CD4-positive, alpha-beta memory T cell (primary cell): ENCODE data around the gene CDK6. TPM values are rescaled to one million over a fixed set of nuclear protein-coding genes. Genes with fewer than 3 reads are reported as not detected.
"Not testable (repeated sequence)": the region's sequence is repeated elsewhere in the genome, so short reads cannot be mapped to it uniquely, and the experiment has no call there.

ENCODE experiments used
- CTCF ChIA-PET: fragments of 350-600 bp; sonication (Branson Sonifier 250); formaldehyde crosslinking; loops from one replicate; lab custom pipeline; 2021; ENCODE audit warnings: inconsistent platforms; ENCODE audit not compliant: partially characterized antibody; lab: Charles Lee
- POLR2A ChIA-PET: fragments of 350-600 bp; sonication (Branson Sonifier 250); formaldehyde crosslinking; loops from one replicate; lab custom pipeline; 2021; ENCODE audit not compliant: partially characterized antibody; lab: Charles Lee
- DNase-seq, 5 donors: peaks; one replicate each; pipeline versions ENCODE4 v3.0.0 to v3.0.0-alpha.2; 2020 to 2022; ENCODE audit warnings: mixed read lengths in 1 of 5
- H3K27ac ChIP-seq: one replicate; pipeline ENCODE4 v1.7.0; 2013; ENCODE audit warnings: low read depth, low read length
- H3K27me3 ChIP-seq: 2 replicates; pipeline ENCODE4 v1.7.0; 2013; ENCODE audit warnings: mild to moderate bottlenecking, low read length, moderate library complexity; ENCODE audit not compliant: insufficient read depth
- H3K36me3 ChIP-seq: 2 replicates; pipeline ENCODE4 v1.7.0; 2013; ENCODE audit warnings: mild to moderate bottlenecking, low read length, moderate library complexity; ENCODE audit not compliant: insufficient read depth
- H3K4me1 ChIP-seq: 2 replicates; pipeline ENCODE4 v1.7.0; 2013; ENCODE audit warnings: mild to moderate bottlenecking, low read length, moderate library complexity; ENCODE audit not compliant: insufficient read depth
- H3K4me3 ChIP-seq, 2 donors: one replicate each; pipeline ENCODE4 v1.7.0; 2013; ENCODE audit warnings: low read length in 2 of 2, mild to moderate bottlenecking in 1 of 2
- H3K9me3 ChIP-seq, 2 donors: one replicate each; pipeline ENCODE4 v1.7.0; 2013; ENCODE audit warnings: low read length in 2 of 2, control low read depth in 1 of 2; ENCODE audit not compliant: control insufficient read depth in 1 of 2
- H3K27ac Mint-ChIP-seq, 7 donors: one replicate each; pipeline ENCODE4 v1.8.0; 2020 to 2021; ENCODE audit warnings: mixed read lengths in 7 of 7, mild to moderate bottlenecking in 6 of 7, inconsistent platforms in 3 of 7, moderate library complexity in 3 of 7
- H3K27me3 Mint-ChIP-seq, 2 donors: one replicate each; pipeline ENCODE4 v1.8.0; 2020 to 2021; ENCODE audit warnings: mixed read lengths in 2 of 2
- H3K36me3 Mint-ChIP-seq, 2 donors: one replicate each; pipeline ENCODE4 v1.8.0; 2020 to 2021; ENCODE audit warnings: mixed read lengths in 2 of 2, inconsistent platforms in 1 of 2, mild to moderate bottlenecking in 1 of 2
- H3K4me1 Mint-ChIP-seq, 4 donors: one replicate each; pipeline ENCODE4 v1.8.0; 2020 to 2021; ENCODE audit warnings: mixed read lengths in 4 of 4, mild to moderate bottlenecking in 1 of 4
- H3K4me3 Mint-ChIP-seq, 8 donors: one replicate each; pipeline ENCODE4 v1.8.0; 2020 to 2021; ENCODE audit warnings: mixed read lengths in 8 of 8, mild to moderate bottlenecking in 7 of 8, moderate library complexity in 6 of 8, inconsistent platforms in 3 of 8
- H3K9me3 Mint-ChIP-seq, 8 donors: one replicate each; pipeline ENCODE4 v1.8.0; 2020 to 2021; ENCODE audit warnings: mixed read lengths in 8 of 8, mild to moderate bottlenecking in 5 of 8, inconsistent platforms in 3 of 8, moderate library complexity in 1 of 8
- intact Hi-C: fragments of 100-400 bp; cut with micrococcal nuclease; formaldehyde crosslinking; loops from one replicate; pipeline ENCODE4 v1.15.1; 2023
- polyA plus RNA-seq, 2 donors: library from polyadenylated mRNA; unstranded; fragments of 300-500 nt; fragmentation: Illumina TruSeq; gene quantifications; one replicate each; pipeline ENCODE4 v1.2.3, GENCODE V29; 2021
- total RNA-seq, 2 experiments: library from RNA; stranded (reverse); gene quantifications; one replicate each; pipeline ENCODE4 v1.2.3, GENCODE V29; 2021

Gene CDK6
- total and polyA plus RNA-seq, 4 experiments from 2014 or later = 18.4 to 23.6 (median 21.1) TPM

DNA sequence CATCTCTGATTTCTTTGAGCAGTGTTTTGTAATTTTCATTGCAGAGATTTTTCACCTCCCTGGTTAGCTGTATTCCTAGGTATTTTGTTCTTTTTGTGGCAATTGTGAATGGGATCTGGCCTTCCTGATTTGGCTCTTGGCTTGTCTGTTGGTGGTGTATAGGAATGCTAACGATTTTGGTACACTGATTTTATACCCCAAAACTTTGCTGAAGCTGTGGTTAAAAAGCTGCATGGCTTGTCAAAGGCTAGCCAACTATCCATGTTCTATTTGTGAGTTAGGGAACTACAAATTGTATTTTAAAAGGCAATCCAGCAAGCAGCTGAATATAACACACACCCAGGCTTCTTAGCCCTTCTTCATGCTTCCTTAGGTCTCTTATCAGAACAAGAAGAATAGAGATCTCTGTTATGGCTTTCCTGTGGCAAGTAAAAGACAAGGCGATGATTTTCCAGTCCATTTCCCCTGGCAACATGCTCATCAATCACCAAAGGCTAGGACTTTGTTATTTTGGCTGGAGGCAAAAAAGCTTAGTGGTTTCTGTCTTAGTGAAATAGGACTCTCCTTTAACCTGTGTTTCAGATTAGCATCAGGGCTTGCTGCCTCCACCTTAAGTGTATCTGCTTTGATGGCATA lies 77.5 kb downstream of the CDK6 start:
- no peaks in the 10 kb centered on the region for H3K27me3 Mint-ChIP-seq
- CTCF ChIA-PET = interaction anchor here (1.5 kb wide), 1 partner anchor 74 kb away, joined by 4 read pairs; no protein-coding TSS in a partner anchor
- H3K27ac Mint-ChIP-seq = no peak overlapping the region
- Histone ChIP-seq H3K27me3 (no peaks in the 10 kb centered on the region), H3K36me3 (no peaks in the 10 kb centered on the region), H3K4me1 (no peaks in the 10 kb centered on the region), H3K9me3 (no peaks in the 10 kb centered on the region), H3K4me3 (no peak overlapping the region), H3K27ac (no peak overlapping the region)
- no peak for DNase-seq
- H3K4me3 Mint-ChIP-seq = no peak overlapping the region
- intact Hi-C loops = no loop called here
- H3K36me3 Mint-ChIP-seq = peaks cover 12 to 34% of the 10 kb centered on the region in 2 donors
- POLR2A ChIA-PET = no interaction called here
- H3K9me3 Mint-ChIP-seq = peaks cover 0 to 3% (median 0%) of the 10 kb centered on the region in 8 donors
- H3K4me1 Mint-ChIP-seq = peaks cover 4 to 17% (median 13%) of the 10 kb centered on the region in 4 donors

DNA sequence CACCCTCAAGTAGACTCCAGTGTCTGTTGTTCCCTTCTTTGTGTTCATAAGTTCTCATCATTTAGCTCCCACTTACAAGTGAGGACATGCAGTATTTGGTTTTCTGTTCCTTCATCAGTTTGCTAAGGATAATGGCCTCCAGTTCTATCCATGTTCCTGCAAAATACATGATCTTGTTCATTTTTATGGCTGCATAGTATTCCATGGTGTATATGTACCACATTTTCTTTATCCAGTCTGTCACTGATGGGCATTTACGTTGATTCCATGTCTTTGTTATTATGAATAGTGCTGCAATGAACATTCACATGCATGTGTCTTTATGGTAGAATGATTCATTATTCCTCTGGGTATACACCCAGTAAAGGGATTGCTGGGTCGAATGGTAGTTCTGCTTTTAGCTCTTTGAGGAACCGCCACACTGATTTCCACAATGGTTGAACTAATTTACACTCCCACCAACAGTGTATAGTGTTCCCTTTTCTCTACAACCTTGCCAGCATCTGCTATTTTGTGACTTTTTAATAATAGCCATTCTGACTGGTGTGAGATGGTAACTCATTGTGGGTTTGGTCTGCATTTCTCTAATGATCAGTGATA lies 79.0 kb downstream of the CDK6 start:
- H3K27me3 Mint-ChIP-seq, H3K27me3 ChIP-seq, H3K4me1 ChIP-seq, DNase-seq, POLR2A ChIA-PET, H3K4me3 Mint-ChIP-seq, intact Hi-C loops, H3K36me3 ChIP-seq, H3K9me3 Mint-ChIP-seq, H3K9me3 ChIP-seq, H3K27ac ChIP-seq, H3K4me3 ChIP-seq: not testable (repeated sequence)
- CTCF ChIA-PET = interaction anchor here (2.5 kb wide), 1 partner anchor 10 kb away, joined by 5 read pairs; no protein-coding TSS in a partner anchor
- H3K4me1 Mint-ChIP-seq = peaks cover 6 to 23% (median 19%) of the 10 kb centered on the region in 4 donors
- H3K27ac Mint-ChIP-seq = peak overlapping the region in 1 of 7 donors; percentile 53
- peaks cover 13 to 34% of the 10 kb centered on the region in 2 donors for H3K36me3 Mint-ChIP-seq

DNA sequence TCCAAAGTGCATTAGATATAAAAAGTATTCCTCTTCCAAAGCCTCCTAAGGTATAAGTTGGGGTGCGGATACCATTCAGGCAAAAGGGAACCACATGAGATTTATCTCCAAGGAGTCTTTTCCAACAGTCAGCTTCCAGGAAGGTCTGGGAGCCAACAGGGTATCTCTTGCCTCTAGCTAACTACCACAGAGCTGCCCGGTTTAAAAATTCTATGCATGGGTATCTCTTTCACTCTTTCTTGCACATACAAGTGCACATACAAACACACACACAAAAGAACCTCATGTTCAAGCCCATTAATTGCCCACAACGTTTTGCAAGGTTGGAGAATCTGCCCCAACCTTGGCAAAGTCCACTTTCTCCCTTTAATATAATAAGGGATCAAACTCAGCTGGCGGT lies 80.7 kb downstream of the CDK6 start:
- Mint-ChIP-seq H3K4me1 (peaks cover 6 to 28% (median 16%) of the 10 kb centered on the region in 4 donors), H3K4me3 (no peak overlapping the region), H3K27me3 (no peaks in the 10 kb centered on the region), H3K9me3 (peaks cover 0 to 3% (median 0%) of the 10 kb centered on the region in 8 donors), H3K27ac (no peak overlapping the region), H3K36me3 (peaks cover 13 to 29% of the 10 kb centered on the region in 2 donors)
- no peak overlapping the region for H3K27ac ChIP-seq
- no peaks in the 10 kb centered on the region for H3K4me1 ChIP-seq
- H3K9me3 ChIP-seq = no peaks in the 10 kb centered on the region
- H3K4me3 ChIP-seq = no peak overlapping the region
- no peaks in the 10 kb centered on the region for H3K36me3 ChIP-seq
- intact Hi-C loops = no loop called here
- no peaks in the 10 kb centered on the region for H3K27me3 ChIP-seq
- no peak for DNase-seq
- POLR2A ChIA-PET = no interaction called here
- CTCF ChIA-PET = interaction anchor here (2.5 kb wide), 1 partner anchor 11 kb away, joined by 5 read pairs; no protein-coding TSS in a partner anchor

DNA sequence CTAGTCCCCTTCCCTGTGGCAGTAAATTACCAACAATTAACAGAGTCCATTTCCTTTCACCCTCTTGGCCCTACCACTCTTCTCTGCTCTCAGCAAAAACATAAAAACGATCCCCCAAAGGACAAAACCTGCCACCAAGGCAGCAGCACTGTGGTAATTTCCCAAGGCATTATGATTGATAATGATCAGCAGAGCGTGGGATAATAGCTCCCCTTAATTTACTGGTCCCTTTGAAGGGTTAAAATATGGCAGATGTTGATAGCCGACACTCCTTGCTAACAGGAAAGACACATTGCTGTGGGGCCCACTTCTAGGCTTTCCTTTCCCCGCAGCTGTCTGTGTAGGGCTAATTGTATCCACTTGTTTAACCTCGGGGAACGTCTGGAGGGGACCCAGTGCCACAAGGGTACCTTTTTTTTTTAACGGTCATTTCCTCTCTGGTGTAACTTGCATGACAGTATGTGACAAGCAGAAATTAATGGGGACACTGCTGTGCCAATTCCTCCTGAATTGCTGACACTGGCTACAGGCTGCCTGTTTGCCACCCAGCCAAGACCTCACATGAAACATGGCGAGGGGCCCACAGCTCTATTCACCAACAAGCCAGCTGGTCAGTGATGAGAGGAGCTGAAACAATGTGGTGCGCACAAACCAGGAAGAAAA lies 81.3 kb downstream of the CDK6 start:
- Mint-ChIP-seq H3K9me3 (peaks cover 0 to 3% (median 0%) of the 10 kb centered on the region in 8 donors), H3K36me3 (peaks cover 13 to 29% of the 10 kb centered on the region in 2 donors), H3K4me1 (peaks cover 6 to 28% (median 19%) of the 10 kb centered on the region in 4 donors), H3K27ac (peak overlapping the region in 2 of 7 donors; percentile 8 to 76), H3K4me3 (no peak overlapping the region), H3K27me3 (no peaks in the 10 kb centered on the region)
- H3K27ac ChIP-seq = no peak overlapping the region
- H3K27me3 ChIP-seq = no peaks in the 10 kb centered on the region
- no peaks in the 10 kb centered on the region for H3K9me3 ChIP-seq
- H3K4me1 ChIP-seq = no peaks in the 10 kb centered on the region
- no peak for DNase-seq
- CTCF ChIA-PET = interaction anchor here (2.5 kb wide), 1 partner anchor 12 kb away, joined by 5 read pairs; no protein-coding TSS in a partner anchor
- intact Hi-C loops = no loop called here
- POLR2A ChIA-PET = no interaction called here
- no peak overlapping the region for H3K4me3 ChIP-seq
- no peaks in the 10 kb centered on the region for H3K36me3 ChIP-seq

DNA sequence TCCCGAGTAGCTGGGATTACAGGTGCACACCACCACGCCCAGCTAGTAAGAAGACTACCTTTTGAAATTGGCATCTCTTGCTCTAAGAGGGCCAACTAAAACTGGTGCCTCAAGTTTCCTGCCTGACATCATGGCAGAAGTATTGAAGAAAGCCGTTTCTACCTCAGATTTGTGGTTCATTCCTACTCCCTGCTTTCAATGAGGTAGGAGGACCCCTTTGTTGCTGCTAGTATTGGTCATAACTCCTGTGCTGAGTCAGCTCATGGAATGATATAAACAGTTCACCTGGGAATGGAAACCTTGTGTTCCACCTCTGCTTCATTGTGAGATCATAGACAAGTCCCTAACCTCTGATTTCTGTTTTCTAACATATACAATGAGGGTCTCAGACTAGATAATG lies 82.8 kb downstream of the CDK6 start:
- Mint-ChIP-seq H3K4me1 (peaks cover 11 to 34% (median 24%) of the 10 kb centered on the region in 4 donors), H3K9me3 (peaks cover 0 to 2% (median 0%) of the 10 kb centered on the region in 8 donors), H3K4me3 (no peak overlapping the region), H3K27me3 (no peaks in the 10 kb centered on the region), H3K27ac (peak overlapping the region in 1 of 7 donors; percentile 66), H3K36me3 (peaks cover 12 to 26% of the 10 kb centered on the region in 2 donors)
- H3K4me3 ChIP-seq = no peak overlapping the region
- POLR2A ChIA-PET = no interaction called here
- H3K27me3 ChIP-seq = no peaks in the 10 kb centered on the region
- no peaks in the 10 kb centered on the region for H3K9me3 ChIP-seq
- no peaks in the 10 kb centered on the region for H3K36me3 ChIP-seq
- no peak overlapping the region for H3K27ac ChIP-seq
- CTCF ChIA-PET = interaction anchor here (1.1 kb wide), 1 partner anchor 78 kb away, joined by 3 read pairs; no protein-coding TSS in a partner anchor
- no peak for DNase-seq
- H3K4me1 ChIP-seq = no peaks in the 10 kb centered on the region
- intact Hi-C loops = no loop called here

DNA sequence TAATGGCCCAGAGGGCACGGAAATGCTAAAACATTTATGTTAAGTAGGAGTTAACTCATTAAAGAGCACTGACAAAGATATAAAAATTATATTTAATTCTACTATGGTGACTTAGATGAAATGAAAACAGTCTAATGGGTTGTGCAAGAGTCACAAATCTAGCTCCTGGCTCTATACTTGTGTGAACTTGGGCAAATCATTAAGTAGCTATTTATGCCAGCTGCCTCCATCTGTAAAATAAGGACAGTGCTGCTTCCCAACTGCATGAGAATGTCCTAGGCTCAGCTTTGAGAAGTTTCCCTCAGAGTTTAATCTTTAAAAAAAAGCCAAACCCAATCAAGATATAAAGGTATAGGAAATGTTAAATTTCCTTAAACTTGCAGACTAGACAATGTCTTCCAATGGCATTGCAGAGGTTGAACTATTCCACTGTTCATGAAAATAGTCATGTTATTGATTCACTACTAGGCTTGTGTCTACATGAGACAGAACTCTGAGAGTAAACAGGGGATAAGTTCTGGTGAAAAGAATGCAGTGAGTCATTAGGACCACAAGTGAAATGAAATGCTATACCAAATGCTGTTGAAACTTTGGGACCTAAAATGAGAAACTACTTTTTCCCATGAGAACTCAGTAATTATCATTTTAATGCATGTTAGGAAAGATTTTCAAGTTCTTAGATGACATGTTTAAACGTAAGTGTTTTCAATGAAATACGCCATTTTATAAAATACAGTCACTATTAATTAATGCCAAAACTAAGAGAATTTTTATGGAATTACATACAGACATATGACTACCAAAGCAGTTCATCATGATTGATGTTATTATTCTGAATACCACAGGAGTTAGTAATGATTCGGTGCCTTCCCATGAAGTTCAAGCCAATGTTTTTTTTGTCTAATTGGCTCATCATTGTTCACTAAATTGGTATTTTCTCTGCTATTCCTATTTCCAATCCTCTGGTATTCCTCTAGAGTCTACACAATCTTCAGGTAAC lies 84.2 kb downstream of the CDK6 start:
- intact Hi-C loops = no loop called here
- no peak for DNase-seq
- peaks cover 12 to 14% of the 10 kb centered on the region in 2 donors for H3K36me3 Mint-ChIP-seq
- Histone ChIP-seq H3K27ac (no peak overlapping the region), H3K27me3 (no peaks in the 10 kb centered on the region), H3K36me3 (no peaks in the 10 kb centered on the region), H3K4me3 (no peak overlapping the region), H3K9me3 (no peaks in the 10 kb centered on the region), H3K4me1 (no peaks in the 10 kb centered on the region)
- no peaks in the 10 kb centered on the region for H3K27me3 Mint-ChIP-seq
- no peak overlapping the region for H3K4me3 Mint-ChIP-seq
- POLR2A ChIA-PET = no interaction called here
- CTCF ChIA-PET = no interaction called here
- H3K9me3 Mint-ChIP-seq = peaks cover 0 to 2% (median 0%) of the 10 kb centered on the region in 8 donors
- no peak overlapping the region for H3K27ac Mint-ChIP-seq
- peaks cover 15 to 34% (median 28%) of the 10 kb centered on the region in 4 donors for H3K4me1 Mint-ChIP-seq
